ENCODE data around the gene ZNF189.

The ZNF189 gene

DNA sequence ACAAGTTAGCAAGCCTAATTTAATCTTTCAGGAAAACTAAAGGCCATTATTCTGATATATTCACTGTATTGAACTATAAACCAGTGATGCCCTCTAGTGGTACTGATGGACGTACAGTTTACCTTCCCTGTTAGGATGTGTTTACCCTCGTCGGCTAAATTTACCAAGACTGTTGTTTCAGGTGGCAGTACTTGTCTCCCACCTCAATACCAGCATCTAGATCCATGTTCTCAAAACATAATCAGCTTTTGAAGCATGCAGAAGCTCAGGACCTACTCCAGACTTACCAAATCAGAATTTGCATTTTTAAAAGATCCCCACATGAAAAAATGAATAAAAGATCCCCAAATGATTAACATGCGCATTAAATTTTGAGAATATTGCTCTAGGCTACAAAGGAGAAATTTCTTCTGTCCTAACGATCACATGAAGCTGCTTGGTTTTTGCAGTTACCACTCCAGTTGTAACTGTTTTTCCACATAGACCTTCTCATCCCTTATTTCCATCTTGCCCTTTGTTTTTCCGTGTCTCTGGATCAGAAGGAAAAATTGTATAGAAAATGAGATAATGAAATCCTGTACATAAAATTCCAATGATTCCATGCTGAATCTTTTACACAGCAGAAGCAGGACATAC lies 10.7 kb upstream of the ZNF189 start:
- Histone ChIP-seq H3K4me3 (ENCODE audit: low read length) (no peak overlapping the region), H3K36me3 (replicated peaks; ENCODE audit: low read depth, low read length) (peaks cover 40% of the 10 kb centered on the region), H2AFZ (ENCODE audit: low read depth, low read length) (no peak overlapping the region), H3K27me3 (ENCODE audit: low read depth, low read length) (no peaks in the 10 kb centered on the region), H3K4me1 (ENCODE audit: low read length) (no peaks in the 10 kb centered on the region), H3K9ac (ENCODE audit: low read length) (no peak overlapping the region), H3K9me3 (ENCODE audit: insufficient read depth, low read length) (no peaks in the 10 kb centered on the region), H4K20me1 (ENCODE audit: insufficient read depth, low read length) (peaks cover 14% of the 10 kb centered on the region; the same call in 1 of the 2 replicates), H3K27ac (ENCODE audit: low read length) (no peak overlapping the region), H3K4me2 (ENCODE audit: low read length) (no peak overlapping the region), H3K79me2 (ENCODE audit: low read length) (peaks cover 26% of the 10 kb centered on the region)
- TF ChIP-seq CTCF (IDR thresholded peaks at IDR 0.05; ENCODE audit: low read depth, low read length), result peak; percentile 74
- no peak for TF ChIP-seq EZH2phosphoT487 (IDR thresholded peaks at IDR 0.05; ENCODE audit: low read depth)

- Histone ChIP-seq H3K9ac (ENCODE audit: low read length) (no peak overlapping the region), H3K4me2 (ENCODE audit: low read length) (no peak overlapping the region), H3K36me3 (replicated peaks; ENCODE audit: low read depth, low read length) (peaks cover 46% of the 10 kb centered on the region), H3K27ac (ENCODE audit: low read length) (no peak overlapping the region), H4K20me1 (ENCODE audit: insufficient read depth, low read length) (peaks cover 17% of the 10 kb centered on the region), H3K79me2 (ENCODE audit: low read length) (peaks cover 32% of the 10 kb centered on the region), H3K4me1 (ENCODE audit: low read length) (no peaks in the 10 kb centered on the region), H3K9me3 (ENCODE audit: insufficient read depth, low read length) (no peaks in the 10 kb centered on the region), H3K4me3 (ENCODE audit: low read length) (no peak overlapping the region), H3K27me3 (ENCODE audit: low read depth, low read length) (no peaks in the 10 kb centered on the region), H2AFZ (ENCODE audit: low read depth, low read length) (no peak overlapping the region)
- TF ChIP-seq CTCF (IDR thresholded peaks at IDR 0.05; ENCODE audit: low read depth, low read length) (no peak), EZH2phosphoT487 (IDR thresholded peaks at IDR 0.05; ENCODE audit: low read depth) (no peak)
Observed at GRCh38 chr9:101388507-101388993, 10.1 kb upstream of the ZNF189 start.

DNA sequence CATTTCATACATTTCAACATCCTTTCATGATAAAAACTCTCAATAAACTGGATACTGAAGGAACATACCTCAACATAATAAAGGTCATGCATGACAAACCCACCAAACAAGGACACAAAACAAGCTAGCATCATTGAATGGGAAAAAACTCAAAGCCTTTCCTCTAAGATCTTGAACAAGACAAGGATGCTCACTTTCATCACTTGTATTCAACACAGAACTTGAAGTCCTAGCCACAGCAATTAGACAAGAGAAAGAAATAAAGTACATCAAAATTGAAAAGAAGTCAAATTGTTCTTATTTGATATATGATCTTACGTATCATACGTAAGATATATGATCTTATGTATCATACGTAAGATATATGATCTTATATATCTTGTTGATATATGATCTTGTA lies 5.5 kb upstream of the ZNF189 start:
- H3K4me3 ChIP-seq (ENCODE audit: low read length), result no peak overlapping the region
- H3K4me1 ChIP-seq (ENCODE audit: low read length), result 0 out of 2 replicates have a peak, but pooled peaks cover 7% of the 10 kb centered on the region
- H3K4me2 ChIP-seq (ENCODE audit: low read length), result no peak overlapping the region
- H3K9me3 ChIP-seq (ENCODE audit: insufficient read depth, low read length), result no peaks in the 10 kb centered on the region
- TF ChIP-seq CTCF (IDR thresholded peaks at IDR 0.05; ENCODE audit: low read depth, low read length) (no peak), EZH2phosphoT487 (IDR thresholded peaks at IDR 0.05; ENCODE audit: low read depth) (no peak)
- H3K9ac ChIP-seq (ENCODE audit: low read length), result no peak overlapping the region
- H3K27ac ChIP-seq (ENCODE audit: low read length), result no peak overlapping the region
- no peak overlapping the region for H2AFZ ChIP-seq (ENCODE audit: low read depth, low read length)
- peaks cover 17% of the 10 kb centered on the region for H4K20me1 ChIP-seq (ENCODE audit: insufficient read depth, low read length)
- H3K79me2 ChIP-seq (ENCODE audit: low read length), result peaks cover 78% of the 10 kb centered on the region
- H3K36me3 ChIP-seq (replicated peaks; ENCODE audit: low read depth, low read length), result peaks cover 70% of the 10 kb centered on the region
- no peaks in the 10 kb centered on the region for H3K27me3 ChIP-seq (ENCODE audit: low read depth, low read length)

DNA sequence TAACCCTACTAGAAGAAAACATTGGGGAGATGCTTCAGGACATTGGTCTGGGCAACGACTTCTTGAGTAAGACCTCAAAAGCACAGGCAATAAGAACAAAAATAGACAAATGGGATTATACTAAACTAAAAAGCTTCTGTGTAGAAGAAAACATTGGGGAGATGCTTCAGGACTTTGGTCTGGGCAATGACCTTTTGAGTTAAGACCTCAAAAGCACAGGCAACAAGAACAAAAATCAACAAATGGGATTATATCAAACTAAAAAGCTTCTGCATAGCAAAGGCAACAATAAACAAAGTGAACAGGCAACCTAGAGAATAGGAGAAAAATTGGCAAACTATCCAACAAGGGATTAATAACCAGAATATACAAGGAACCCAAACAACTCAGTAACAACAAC lies 4.0 kb upstream of the ZNF189 start:
- peaks cover 63% of the 10 kb centered on the region for H3K36me3 ChIP-seq (replicated peaks; ENCODE audit: low read depth, low read length)
- H3K4me3 ChIP-seq (ENCODE audit: low read length), result no peak overlapping the region

More for the DNA sequence above, 4.0 kb upstream of the ZNF189 start:
- Histone ChIP-seq H3K9me3 (ENCODE audit: insufficient read depth, low read length) (no peaks in the 10 kb centered on the region), H4K20me1 (ENCODE audit: insufficient read depth, low read length) (peaks cover 17% of the 10 kb centered on the region), H3K9ac (ENCODE audit: low read length) (no peak overlapping the region), H3K4me2 (ENCODE audit: low read length) (no peak overlapping the region), H3K27ac (ENCODE audit: low read length) (no peak overlapping the region), H3K4me1 (ENCODE audit: low read length) (peaks cover 11% of the 10 kb centered on the region), H2AFZ (ENCODE audit: low read depth, low read length) (no peak overlapping the region), H3K27me3 (ENCODE audit: low read depth, low read length) (no peaks in the 10 kb centered on the region), H3K79me2 (ENCODE audit: low read length) (peaks cover 89% of the 10 kb centered on the region)
- no peak for TF ChIP-seq CTCF (IDR thresholded peaks at IDR 0.05; ENCODE audit: low read depth, low read length)
- no peak for TF ChIP-seq EZH2phosphoT487 (IDR thresholded peaks at IDR 0.05; ENCODE audit: low read depth)

All from OCI-LY3 (cell line).